WTC11 (cell line): Measurements from ENCODE around the gene ALK. TPM values are rescaled to one million over a fixed set of nuclear protein-coding genes. Genes with fewer than 3 reads are reported as not detected.

ENCODE experiments used
- ATAC-seq: fragments of 200-7000 bp; cut with Tn5 transposase; 2 replicates; pipeline ENCODE4 v1.10.0; 2021; ENCODE audit warnings: mild to moderate bottlenecking, moderate library complexity
- CTCF ChIA-PET: fragments of 300-600 bp; sonication (Branson Sonifier 250); formaldehyde crosslinking; loops from one replicate; lab custom pipeline; 2021; ENCODE audit warnings: antibody characterized with exemption; lab: Charles Lee
- POLR2A ChIA-PET: fragments of 350-600 bp; sonication (Branson Sonifier 250); formaldehyde crosslinking; loops from one replicate; lab custom pipeline; 2021; ENCODE audit warnings: antibody characterized with exemption; lab: Charles Lee
- DNase-seq: peaks from one replicate; pipeline ENCODE4 v3.0.0; 2021; ENCODE audit warnings: low spot score
- H3K27ac Mint-ChIP-seq: 2 replicates; pipeline ENCODE4 v1.8.0; 2021; ENCODE audit warnings: mixed read lengths
- H3K27me3 Mint-ChIP-seq: 2 replicates; pipeline ENCODE4 v1.8.0; 2021; ENCODE audit warnings: low read depth, mild to moderate bottlenecking, moderate library complexity, mixed read lengths
- H3K36me3 Mint-ChIP-seq: 2 replicates; pipeline ENCODE4 v1.8.0; 2021; ENCODE audit warnings: mixed read lengths
- H3K4me1 Mint-ChIP-seq: 2 replicates; pipeline ENCODE4 v1.8.0; 2022; ENCODE audit warnings: mixed read lengths
- H3K4me3 Mint-ChIP-seq: 2 replicates; pipeline ENCODE4 v1.8.0; 2021; ENCODE audit warnings: mild to moderate bottlenecking, moderate library complexity, mixed read lengths
- H3K9me3 Mint-ChIP-seq: 2 replicates; pipeline ENCODE4 v1.8.0; 2021; ENCODE audit warnings: mixed read lengths
- ATF6 ChIP-seq: sonication (generic); formaldehyde crosslinking; IDR thresholded peaks from 2 replicates; pipeline ENCODE4 v1.8.1; 2023; ENCODE audit warnings: mild to moderate bottlenecking, missing genetic modification reagents
- ESRRA ChIP-seq: sonication (generic); formaldehyde crosslinking; IDR thresholded peaks from 2 replicates; pipeline ENCODE4 v1.8.1; 2022; ENCODE audit warnings: mild to moderate bottlenecking, missing genetic modification reagents, borderline replicate concordance
- GRHL2 ChIP-seq: fragments of 250-450 bp; sonication (Bioruptor Pico); IDR thresholded peaks from 2 replicates; pipeline ENCODE4 v1.8.0; 2022; ENCODE audit warnings: mild to moderate bottlenecking, moderate library complexity; ENCODE audit not compliant: insufficient replicate concordance, severe bottlenecking
- GTF2I ChIP-seq: fragments of 250-450 bp; sonication (Bioruptor Pico); conservative IDR thresholded peaks from 2 replicates; pipeline ENCODE4 v1.4.0; 2021; ENCODE audit warnings: mild to moderate bottlenecking
- HMGA2 ChIP-seq: fragments of 250-450 bp; sonication (Bioruptor Pico); IDR thresholded peaks from 2 replicates; pipeline ENCODE4 v1.4.0; 2021; ENCODE audit warnings: mild to moderate bottlenecking, moderate library complexity
- JAZF1 ChIP-seq: fragments of 250-450 bp; sonication (Bioruptor Pico); IDR thresholded peaks from 2 replicates; pipeline ENCODE4 v1.9.0; 2021; ENCODE audit warnings: moderate library complexity, mild to moderate bottlenecking, inconsistent platforms
- JUN ChIP-seq: sonication (generic); formaldehyde crosslinking; IDR thresholded peaks from 2 replicates; pipeline ENCODE4 v1.8.0; 2023; ENCODE audit warnings: mild to moderate bottlenecking, missing genetic modification reagents
- NFATC4 ChIP-seq: fragments of 250-450 bp; sonication (Bioruptor Pico); IDR thresholded peaks from 2 replicates; pipeline ENCODE4 v1.9.0; 2021; ENCODE audit warnings: mild to moderate bottlenecking
- NR1H2 ChIP-seq: sonication (generic); formaldehyde crosslinking; IDR thresholded peaks from 2 replicates; pipeline ENCODE4 v1.9.0; 2021; ENCODE audit warnings: mild to moderate bottlenecking, moderate library complexity, missing genetic modification reagents
- PREB ChIP-seq: sonication (generic); formaldehyde crosslinking; IDR thresholded peaks from 2 replicates; pipeline ENCODE4 v1.8.1; 2022; ENCODE audit warnings: mild to moderate bottlenecking, missing genetic modification reagents, moderate library complexity, borderline replicate concordance
- RORB ChIP-seq: fragments of 250-450 bp; sonication (Bioruptor Pico); IDR thresholded peaks from 2 replicates; pipeline ENCODE4 v1.9.0; 2021; ENCODE audit warnings: mild to moderate bottlenecking
- SMAD3 ChIP-seq: sonication (generic); formaldehyde crosslinking; IDR thresholded peaks from 2 replicates; pipeline ENCODE4 v1.8.0; 2022; ENCODE audit warnings: missing genetic modification reagents, mild to moderate bottlenecking, borderline replicate concordance
- TEAD4 ChIP-seq: sonication (generic); formaldehyde crosslinking; IDR thresholded peaks from 2 replicates; pipeline ENCODE4 v1.8.0; 2022; ENCODE audit warnings: mild to moderate bottlenecking, missing genetic modification reagents
- USF2 ChIP-seq: sonication (generic); formaldehyde crosslinking; IDR thresholded peaks from 2 replicates; pipeline ENCODE4 v1.8.1; 2023; ENCODE audit warnings: mild to moderate bottlenecking, missing genetic modification reagents, moderate library complexity
- ZNF219 ChIP-seq: sonication (generic); formaldehyde crosslinking; IDR thresholded peaks from 2 replicates; pipeline ENCODE4 v1.8.0; 2023; ENCODE audit warnings: missing genetic modification reagents, mild to moderate bottlenecking, borderline replicate concordance
- ZNF232 ChIP-seq: sonication (generic); formaldehyde crosslinking; IDR thresholded peaks from 2 replicates; pipeline ENCODE4 v1.8.0; 2022; ENCODE audit warnings: mild to moderate bottlenecking, missing genetic modification reagents
- total RNA-seq: library from RNA; stranded (reverse); gene quantifications from 3 replicates; pipeline ENCODE4 v1.2.3, GENCODE V29; 2021
- TF ChIP-seq, protein P1 (sequence below): sonication (generic); formaldehyde crosslinking; conservative IDR thresholded peaks from 2 replicates; pipeline ENCODE4 v1.8.1; 2022; ENCODE audit warnings: mild to moderate bottlenecking, missing genetic modification reagents
- TF ChIP-seq, protein P2 (sequence below): sonication (generic); formaldehyde crosslinking; IDR thresholded peaks from 2 replicates; pipeline ENCODE4 v1.8.1; 2022; ENCODE audit warnings: missing genetic modification reagents, borderline replicate concordance
- TF ChIP-seq, protein P3 (sequence below): sonication (generic); formaldehyde crosslinking; IDR thresholded peaks from 2 replicates; pipeline ENCODE4 v1.8.1; 2023; ENCODE audit warnings: mild to moderate bottlenecking, moderate library complexity, missing genetic modification reagents
- TF ChIP-seq, protein P4 (sequence below): sonication (generic); formaldehyde crosslinking; conservative IDR thresholded peaks from 2 replicates; pipeline ENCODE4 v1.8.1; 2023; ENCODE audit warnings: mild to moderate bottlenecking, low read depth, missing genetic modification reagents, moderate library complexity

ALK gene
- total RNA-seq, 1 experiment from 2014 or later = not detected

DNA sequence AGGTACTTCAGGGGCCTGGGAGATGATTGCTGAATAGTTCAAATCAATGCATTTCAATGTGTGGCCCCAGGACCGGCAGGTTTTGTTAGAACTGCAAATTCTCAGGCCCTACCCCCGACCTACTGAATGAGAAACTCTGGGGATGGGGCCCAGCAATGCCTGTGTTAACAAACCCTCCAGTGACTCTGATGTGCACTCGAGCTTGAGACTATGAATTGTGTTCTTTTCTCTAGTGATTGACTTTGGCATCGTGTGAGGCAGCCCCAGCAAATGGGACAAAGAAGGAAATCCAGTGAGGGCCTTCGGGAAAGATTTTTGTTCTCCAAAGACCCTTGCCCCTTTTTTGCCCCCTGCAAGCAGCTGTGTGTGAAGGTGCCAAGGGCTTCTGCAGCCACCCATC, 22.4 kb downstream of the ALK start:
- TF ChIP-seq, protein P1, sequence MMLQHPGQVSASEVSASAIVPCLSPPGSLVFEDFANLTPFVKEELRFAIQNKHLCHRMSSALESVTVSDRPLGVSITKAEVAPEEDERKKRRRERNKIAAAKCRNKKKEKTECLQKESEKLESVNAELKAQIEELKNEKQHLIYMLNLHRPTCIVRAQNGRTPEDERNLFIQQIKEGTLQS (CRISPR knock-in tag) = no peak
- TF ChIP-seq SMAD3 (CRISPR knock-in tag) (no peak), USF2 (no peak), NR1H2 (no peak), PREB (no peak), ZNF232 (CRISPR knock-in tag) (no peak), TEAD4 (CRISPR knock-in tag) (no peak), JAZF1 (no peak), GRHL2 (no peak)
- TF ChIP-seq, protein P2, sequence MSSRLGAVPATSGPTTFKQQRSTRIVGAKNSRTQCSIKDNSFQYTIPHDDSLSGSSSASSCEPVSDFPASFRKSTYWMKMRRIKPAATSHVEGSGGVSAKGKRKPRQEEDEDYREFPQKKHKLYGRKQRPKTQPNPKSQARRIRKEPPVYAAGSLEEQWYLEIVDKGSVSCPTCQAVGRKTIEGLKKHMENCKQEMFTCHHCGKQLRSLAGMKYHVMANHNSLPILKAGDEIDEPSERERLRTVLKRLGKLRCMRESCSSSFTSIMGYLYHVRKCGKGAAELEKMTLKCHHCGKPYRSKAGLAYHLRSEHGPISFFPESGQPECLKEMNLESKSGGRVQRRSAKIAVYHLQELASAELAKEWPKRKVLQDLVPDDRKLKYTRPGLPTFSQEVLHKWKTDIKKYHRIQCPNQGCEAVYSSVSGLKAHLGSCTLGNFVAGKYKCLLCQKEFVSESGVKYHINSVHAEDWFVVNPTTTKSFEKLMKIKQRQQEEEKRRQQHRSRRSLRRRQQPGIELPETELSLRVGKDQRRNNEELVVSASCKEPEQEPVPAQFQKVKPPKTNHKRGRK (CRISPR knock-in tag) = no peak
- TF ChIP-seq, protein P3, sequence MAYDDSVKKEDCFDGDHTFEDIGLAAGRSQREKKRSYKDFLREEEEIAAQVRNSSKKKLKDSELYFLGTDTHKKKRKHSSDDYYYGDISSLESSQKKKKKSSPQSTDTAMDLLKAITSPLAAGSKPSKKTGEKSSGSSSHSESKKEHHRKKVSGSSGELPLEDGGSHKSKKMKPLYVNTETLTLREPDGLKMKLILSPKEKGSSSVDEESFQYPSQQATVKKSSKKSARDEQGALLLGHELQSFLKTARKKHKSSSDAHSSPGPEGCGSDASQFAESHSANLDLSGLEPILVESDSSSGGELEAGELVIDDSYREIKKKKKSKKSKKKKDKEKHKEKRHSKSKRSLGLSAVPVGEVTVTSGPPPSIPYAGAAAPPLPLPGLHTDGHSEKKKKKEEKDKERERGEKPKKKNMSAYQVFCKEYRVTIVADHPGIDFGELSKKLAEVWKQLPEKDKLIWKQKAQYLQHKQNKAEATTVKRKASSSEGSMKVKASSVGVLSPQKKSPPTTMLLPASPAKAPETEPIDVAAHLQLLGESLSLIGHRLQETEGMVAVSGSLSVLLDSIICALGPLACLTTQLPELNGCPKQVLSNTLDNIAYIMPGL (CRISPR knock-in tag) = no peak
- TF ChIP-seq, protein P4, sequence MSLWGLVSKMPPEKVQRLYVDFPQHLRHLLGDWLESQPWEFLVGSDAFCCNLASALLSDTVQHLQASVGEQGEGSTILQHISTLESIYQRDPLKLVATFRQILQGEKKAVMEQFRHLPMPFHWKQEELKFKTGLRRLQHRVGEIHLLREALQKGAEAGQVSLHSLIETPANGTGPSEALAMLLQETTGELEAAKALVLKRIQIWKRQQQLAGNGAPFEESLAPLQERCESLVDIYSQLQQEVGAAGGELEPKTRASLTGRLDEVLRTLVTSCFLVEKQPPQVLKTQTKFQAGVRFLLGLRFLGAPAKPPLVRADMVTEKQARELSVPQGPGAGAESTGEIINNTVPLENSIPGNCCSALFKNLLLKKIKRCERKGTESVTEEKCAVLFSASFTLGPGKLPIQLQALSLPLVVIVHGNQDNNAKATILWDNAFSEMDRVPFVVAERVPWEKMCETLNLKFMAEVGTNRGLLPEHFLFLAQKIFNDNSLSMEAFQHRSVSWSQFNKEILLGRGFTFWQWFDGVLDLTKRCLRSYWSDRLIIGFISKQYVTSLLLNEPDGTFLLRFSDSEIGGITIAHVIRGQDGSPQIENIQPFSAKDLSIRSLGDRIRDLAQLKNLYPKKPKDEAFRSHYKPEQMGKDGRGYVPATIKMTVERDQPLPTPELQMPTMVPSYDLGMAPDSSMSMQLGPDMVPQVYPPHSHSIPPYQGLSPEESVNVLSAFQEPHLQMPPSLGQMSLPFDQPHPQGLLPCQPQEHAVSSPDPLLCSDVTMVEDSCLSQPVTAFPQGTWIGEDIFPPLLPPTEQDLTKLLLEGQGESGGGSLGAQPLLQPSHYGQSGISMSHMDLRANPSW (CRISPR knock-in tag) = no peak
- H3K27me3 Mint-ChIP-seq = peaks cover 32% of the 10 kb centered on the region
- no peak overlapping the region for H3K4me3 Mint-ChIP-seq
- peaks cover 63% of the 10 kb centered on the region for H3K4me1 Mint-ChIP-seq
- ChIA-PET CTCF (interaction anchor here (1.3 to 1.4 kb wide), 2 partner anchors 23 to 24 kb away, joined by 3 to 9 read pairs; no protein-coding TSS in a partner anchor), POLR2A (no interaction called here)
- DNase-seq (no peak), ATAC-seq (no peak; the same call in 1 of the 2 replicates)
- no peaks in the 10 kb centered on the region for H3K36me3 Mint-ChIP-seq
- H3K9me3 Mint-ChIP-seq = no peaks in the 10 kb centered on the region
- H3K27ac Mint-ChIP-seq = no peak overlapping the region

- ChIA-PET POLR2A (no interaction called here), CTCF (interaction anchor here (1.1 kb wide), 1 partner anchor 28 kb away, joined by 5 read pairs; no protein-coding TSS in a partner anchor)
- peaks cover 36% of the 10 kb centered on the region for H3K4me1 Mint-ChIP-seq
- H3K27me3 Mint-ChIP-seq = peaks cover 17% of the 10 kb centered on the region
- H3K36me3 Mint-ChIP-seq = no peaks in the 10 kb centered on the region
- no peak overlapping the region for H3K4me3 Mint-ChIP-seq
- H3K9me3 Mint-ChIP-seq = no peaks in the 10 kb centered on the region
- TF ChIP-seq ESRRA (CRISPR knock-in tag) (no peak), ZNF219 (no peak), NFATC4 (CRISPR knock-in tag) (no peak), PREB (no peak), GTF2I (CRISPR knock-in tag) (no peak), RORB (CRISPR knock-in tag) (no peak), JUN (CRISPR knock-in tag) (no peak), HMGA2 (no peak), ATF6 (CRISPR knock-in tag) (no peak)
- H3K27ac Mint-ChIP-seq = no peak overlapping the region
- ATAC-seq (peak; percentile 78), DNase-seq (no peak)
Observed at GRCh38 chr2:29894822-29895614, 26.4 kb downstream of the ALK start.
